H1 (cell line): ENCODE data around the gene CGNL1. TPM values are rescaled to one million over a fixed set of nuclear protein-coding genes. Genes with fewer than 3 reads are reported as not detected.

Experiments used
- CTCF ChIA-PET: fragments of 300-600 bp; sonication (Branson Sonifier 250); formaldehyde crosslinking; loops from one replicate; lab custom pipeline; 2021; ENCODE audit not compliant: partially characterized antibody; lab: Charles Lee
- POLR2A ChIA-PET: fragments of 300-600 bp; sonication (Branson Sonifier 250); formaldehyde crosslinking; loops from one replicate; lab custom pipeline; 2021; ENCODE audit warnings: inconsistent platforms; ENCODE audit not compliant: partially characterized antibody; lab: Charles Lee
- DNase-seq, 2 experiments: peaks; one replicate each; pipeline versions ENCODE4 v3.0.0 to v3.0.0-alpha.2; 2010 to 2022; ENCODE audit warnings: low spot score in 2 of 2, low read depth in 1 of 2, mixed read lengths in 1 of 2
- FAIRE-seq: peaks from 2 replicates; lab custom pipeline; 2011; peaks lifted over from hg19 to GRCh38; lab: Jason Lieb, UNC
- H2AFZ ChIP-seq: 2 replicates; pipeline ENCODE4 v1.8.1; 2012; ENCODE audit warnings: low read length, inconsistent platforms
- H2AK5ac ChIP-seq: 2 replicates; pipeline ENCODE4 v1.6.1; 2013; ENCODE audit warnings: low read depth, low read length
- H2BK120ac ChIP-seq: replicated peaks from 2 replicates; pipeline ENCODE3; 2013; ENCODE audit warnings: low read depth, low read length, inconsistent platforms
- H2BK12ac ChIP-seq: 2 replicates; pipeline ENCODE4 v1.6.1; 2013; ENCODE audit warnings: low read depth, low read length
- H2BK15ac ChIP-seq: 2 replicates; pipeline ENCODE4 v1.6.1; 2013; ENCODE audit warnings: low read length
- H2BK20ac ChIP-seq: 2 replicates; pipeline ENCODE4 v1.6.1; 2013; ENCODE audit warnings: low read length
- H2BK5ac ChIP-seq: 2 replicates; pipeline ENCODE4 v1.6.1; 2013; ENCODE audit warnings: low read depth, low read length
- H3K14ac ChIP-seq: 2 replicates; pipeline ENCODE4 v1.6.1; 2013; ENCODE audit warnings: inconsistent platforms; ENCODE audit not compliant: insufficient read length
- H3K18ac ChIP-seq: 2 replicates; pipeline ENCODE4 v1.6.1; 2013; ENCODE audit warnings: low read length; ENCODE audit errors: extremely low read depth
- H3K23ac ChIP-seq: 2 replicates; pipeline ENCODE4 v1.6.1; 2013; ENCODE audit warnings: inconsistent platforms; ENCODE audit not compliant: insufficient read length
- H3K23me2 ChIP-seq: 2 replicates; pipeline ENCODE4 v1.6.1; 2013; ENCODE audit warnings: low read depth, low read length
- H3K27ac ChIP-seq: 2 replicates; pipeline ENCODE4 v1.6.1; 2011; ENCODE audit warnings: low read depth, low read length, inconsistent platforms
- H3K27me3 ChIP-seq, 4 experiments: replicated peaks in 1 of 4; 1 replicate in 1 of 4; 2 replicates in 3 of 4; pipeline versions ENCODE4 v1.6.1 to v1.8.1; 2011 to 2013; ENCODE audit warnings: low read length in 3 of 4, mild to moderate bottlenecking in 3 of 4, inconsistent platforms in 2 of 4, mixed read lengths in 2 of 4, moderate library complexity in 1 of 4; ENCODE audit not compliant: control insufficient read depth in 3 of 4, insufficient read depth in 3 of 4; ENCODE audit errors: extremely low read depth in 1 of 4
- H3K36me3 ChIP-seq, 4 experiments: 2 replicates each; pipeline versions ENCODE4 v1.6.1 to v1.8.1; 2011 to 2013; ENCODE audit warnings: mild to moderate bottlenecking in 4 of 4, low read length in 3 of 4, moderate library complexity in 2 of 4, control low read depth in 1 of 4, inconsistent platforms in 1 of 4; ENCODE audit not compliant: insufficient read depth in 4 of 4, control insufficient read depth in 2 of 4
- H3K4ac ChIP-seq: replicated peaks from 2 replicates; pipeline ENCODE3; 2013; ENCODE audit warnings: low read length, low read depth, mixed read lengths, inconsistent platforms; ENCODE audit not compliant: insufficient read length
- H3K4me1 ChIP-seq, 4 experiments: replicated peaks in 1 of 4; 1 replicate in 1 of 4; 2 replicates in 3 of 4; pipeline versions ENCODE4 v1.6.1 to v1.8.1; 2011 to 2013; ENCODE audit warnings: low read length in 3 of 4, inconsistent platforms in 2 of 4, mixed read lengths in 1 of 4; ENCODE audit not compliant: insufficient read depth in 4 of 4, control insufficient read depth in 3 of 4
- H3K4me2 ChIP-seq, 2 experiments: 2 replicates each; pipeline versions ENCODE4 v1.6.1 to v1.8.1; 2011 to 2013; ENCODE audit warnings: low read depth in 2 of 2, low read length in 2 of 2, control low read depth in 1 of 2, inconsistent platforms in 1 of 2, mild to moderate bottlenecking in 1 of 2; ENCODE audit not compliant: insufficient read depth in 1 of 2
- H3K4me3 ChIP-seq, 4 experiments: fragments of 200-600, 300-600 bp in 1 of 4; sonication (generic), shearing (Covaris generic), sonication (Bioruptor Twin) in 1 of 4; 2 replicates each; pipeline versions ENCODE4 v1.5.1 to v1.8.1; 2011 to 2016; ENCODE audit warnings: low read length in 4 of 4, low read depth in 3 of 4, control low read depth in 2 of 4, inconsistent platforms in 2 of 4, mild to moderate bottlenecking in 2 of 4, mixed read lengths in 1 of 4, moderate library complexity in 1 of 4; ENCODE audit not compliant: insufficient read depth in 2 of 4; ENCODE audit errors: extremely low read depth in 1 of 4
- H3K56ac ChIP-seq: replicated peaks from 2 replicates; pipeline ENCODE3; 2013; ENCODE audit warnings: low read depth, mild to moderate bottlenecking, mixed read lengths, low read length, inconsistent platforms; ENCODE audit not compliant: insufficient read length
- H3K79me1 ChIP-seq: 2 replicates; pipeline ENCODE4 v1.6.1; 2013; ENCODE audit warnings: low read depth, low read length, control low read depth
- H3K79me2 ChIP-seq, 2 experiments: 2 replicates each; pipeline versions ENCODE4 v1.6.1 to v1.8.1; 2012 to 2013; ENCODE audit warnings: low read length in 2 of 2, mild to moderate bottlenecking in 2 of 2, inconsistent platforms in 1 of 2; ENCODE audit not compliant: insufficient read depth in 2 of 2, control insufficient read depth in 1 of 2
- H3K9ac ChIP-seq, 4 experiments: replicated peaks in 1 of 4; 1 replicate in 1 of 4; 2 replicates in 3 of 4; pipeline versions ENCODE4 v1.6.1 to v1.8.1; 2011 to 2013; ENCODE audit warnings: low read depth in 3 of 4, low read length in 3 of 4, control low read depth in 2 of 4, mild to moderate bottlenecking in 2 of 4, moderate library complexity in 2 of 4, inconsistent platforms in 1 of 4; ENCODE audit errors: extremely low read depth in 1 of 4
- H3K9me3 ChIP-seq, 2 experiments: 2 replicates each; pipeline versions ENCODE4 v1.6.1 to v1.8.1; 2012 to 2013; ENCODE audit warnings: mild to moderate bottlenecking in 2 of 2, moderate library complexity in 2 of 2, control low read depth in 1 of 2, inconsistent platforms in 1 of 2, low read depth in 1 of 2, low read length in 1 of 2, mixed read lengths in 1 of 2; ENCODE audit not compliant: insufficient read depth in 2 of 2
- H4K20me1 ChIP-seq, 2 experiments: replicated peaks in 1 of 2; 2 replicates each; pipeline versions ENCODE3 to v1.8.1; 2011 to 2013; ENCODE audit warnings: inconsistent platforms in 2 of 2, low read length in 2 of 2, mild to moderate bottlenecking in 1 of 2; ENCODE audit not compliant: insufficient read depth in 2 of 2, control insufficient read depth in 1 of 2
- H4K5ac ChIP-seq: 2 replicates; pipeline ENCODE4 v1.6.1; 2013; ENCODE audit warnings: low read length, low read depth, mixed read lengths, inconsistent platforms; ENCODE audit not compliant: insufficient read length
- H4K8ac ChIP-seq: 2 replicates; pipeline ENCODE4 v1.8.0; 2013; ENCODE audit warnings: mild to moderate bottlenecking, moderate library complexity, low read length, inconsistent platforms; ENCODE audit not compliant: insufficient read depth; ENCODE audit errors: extremely low read depth
- H4K91ac ChIP-seq: replicated peaks from 2 replicates; pipeline ENCODE3; 2013; ENCODE audit warnings: low read length, mixed read lengths, inconsistent platforms; ENCODE audit not compliant: insufficient read length
- ASH2L ChIP-seq: fragments of 200-600, 300-600 bp; sonication (generic); IDR thresholded peaks from one replicate; pipeline ENCODE4 v1.7.1; 2017; ENCODE audit warnings: low read length
- BRCA1 ChIP-seq: IDR thresholded peaks from 2 replicates; pipeline ENCODE4 v1.6.1; 2012; ENCODE audit warnings: low read depth, low read length, improper control_type of control experiment
- NRF1 ChIP-seq: IDR thresholded peaks from 2 replicates; pipeline ENCODE4 v1.6.1; 2011; ENCODE audit warnings: mild to moderate bottlenecking, low read depth, low read length, improper control_type of control experiment
- PHF8 ChIP-seq: fragments of 200-600 bp; sonication (generic); conservative IDR thresholded peaks from 2 replicates; pipeline ENCODE4 v1.7.1; 2012; ENCODE audit warnings: low read depth, mild to moderate bottlenecking, inconsistent platforms, low read length, moderate library complexity
- RAD21 ChIP-seq, 2 experiments: IDR thresholded peaks in 1 of 2; conservative IDR thresholded peaks in 1 of 2; 2 replicates each; pipeline ENCODE4 v1.6.1; 2011; ENCODE audit warnings: low read depth in 2 of 2, low read length in 2 of 2, improper control_type of control experiment in 1 of 2, inconsistent platforms in 1 of 2, mild to moderate bottlenecking in 1 of 2, moderate library complexity in 1 of 2
- RBBP5 ChIP-seq: IDR thresholded peaks from 2 replicates; pipeline ENCODE4 v1.7.1; 2012; ENCODE audit warnings: low read depth, mild to moderate bottlenecking, inconsistent platforms, low read length, moderate library complexity, borderline replicate concordance
- SP2 ChIP-seq: IDR thresholded peaks from 2 replicates; pipeline ENCODE4 v1.6.1; 2012; ENCODE audit warnings: mild to moderate bottlenecking, low read length, inconsistent platforms
- WGBS, 2 experiments: shearing (Covaris generic) in 1 of 2; methylation state at CpG; one replicate each; pipeline versions ENCODE4 v1.1.6 to v1.1.7; 2013 to 2015; ENCODE audit warnings: low lambda C conversion rate in 2 of 2, mixed read lengths in 2 of 2, inconsistent platforms in 1 of 2, low coverage in 1 of 2, missing lambda C conversion rate in 1 of 2; ENCODE audit not compliant: insufficient replicate concordance in 2 of 2, insufficient coverage in 1 of 2, insufficient read length in 1 of 2; ENCODE audit errors: extremely low coverage in 1 of 2, missing lambda C conversion rate in 1 of 2; 5-methylcytosine and 5-hydroxymethylcytosine counted together
- polyA plus RNA-seq, 7 experiments: library from polyadenylated mRNA; depleted of rRNA in 3 of 7; stranded (reverse) in 5 of 7; unstranded in 2 of 7; fragments of >200 nt in 5 of 7; fragments of 200-250 nt in 2 of 7; gene quantifications; 1 replicate in 5 of 7; 2 replicates in 1 of 7; 4 replicates in 1 of 7; pipeline versions ENCODE4 v1.2.1 to v1.2.3, GENCODE V29; 2011 to 2013; ENCODE audit warnings: missing spikeins in 2 of 7, mixed read lengths in 2 of 7
- total RNA-seq: library from RNA; stranded (reverse); fragmentation: NEBNext Ultra II Directional; extraction: Animal tissue kit (Norgen Biotek cat#: 25700); gene quantifications from 2 replicates; pipeline ENCODE4 v1.2.1, GENCODE V29; 2021

CGNL1 gene
- total and polyA plus RNA-seq, 2 of the 8 experiments (the other 6 are each of a cell fraction or from before 2014, with no cell fraction given): 21.8 to 75.6 TPM

GRCh38 chr15:57568299-57568698, 192.0 kb downstream of the CGNL1 start:
- Histone ChIP-seq H3K56ac (no peak overlapping the region), H3K79me1 (no peaks in the 10 kb centered on the region), H2BK120ac (no peak overlapping the region), H3K27ac (no peak overlapping the region), H3K79me2 (no peaks in the 10 kb centered on the region), H4K20me1 (no peaks in the 10 kb centered on the region), H4K8ac (no peak overlapping the region), H3K18ac (no peak overlapping the region), H3K27me3 (no peaks in the 10 kb centered on the region), H2AFZ (no peak overlapping the region), H3K14ac (no peak overlapping the region), H2BK15ac (no peak overlapping the region), H4K5ac (no peak overlapping the region), H3K36me3 (no peaks in the 10 kb centered on the region), H2AK5ac (no peak overlapping the region), H3K9me3 (no peaks in the 10 kb centered on the region), H3K23me2 (no peaks in the 10 kb centered on the region), H3K4me3 (no peak overlapping the region), H2BK12ac (no peak overlapping the region), H2BK5ac (no peak overlapping the region), H3K4me2 (no peak overlapping the region), H3K9ac (no peak overlapping the region), H3K23ac (no peak overlapping the region), H4K91ac (no peak overlapping the region), H3K4me1 (peaks cover 1 to 7% (median 2%) of the 10 kb centered on the region in 4 experiments; a peak in 3 of 7 replicates), H2BK20ac (no peak overlapping the region), H3K4ac (no peak overlapping the region)
- no peak for TF ChIP-seq NRF1
- TF ChIP-seq PHF8: no peak
- TF ChIP-seq ASH2L: no peak
- no peak for TF ChIP-seq RAD21 (IDR thresholded peaks at IDR 0.05 in 1 of 2, conservative IDR thresholded peaks at IDR 0.05 in 1 of 2; ENCODE audit: low read depth in 2 of 2, low read length in 2 of 2)
- no peak for TF ChIP-seq BRCA1
- TF ChIP-seq SP2: no peak
- no peak for TF ChIP-seq RBBP5
- DNase-seq (no peak), FAIRE-seq (no peak)
- ChIA-PET POLR2A (interaction anchor here (1.1 kb wide), 1 partner anchor 14 kb away, joined by 3 read pairs; no protein-coding TSS in a partner anchor), CTCF (interaction anchor here (0.8 to 1.4 kb wide), 3 partner anchors 8 to 228 kb away, joined by 3 to 9 read pairs (median 4); no protein-coding TSS in a partner anchor)
- 97% methylated on average over 2 of the region's 2 CpGs; no CpG with 5 or more reads in 1 of the 2 experiments for WGBS, 2 experiments
